Chondrocyte (in vitro differentiated cells): ENCODE measurements around the gene SYDE1. TPM values are rescaled to one million over a fixed set of nuclear protein-coding genes. Genes with fewer than 3 reads are reported as not detected.

Source experiments
- total RNA-seq: library from RNA; stranded (reverse); gene quantifications from 3 replicates; pipeline ENCODE4 v1.2.1, GENCODE V29; 2021

The SYDE1 gene
- total RNA-seq, 1 donor from 2014 or later = 98.0 TPM

Other genes with a start within 250 kb of the SYDE1 start
- gene OR7A17, start 221.3 kb upstream of the SYDE1 start, total RNA-seq = not detected in 3 replicates
- gene OR7C2, start 165.9 kb upstream of the SYDE1 start, total RNA-seq = not detected in 3 replicates
- gene SLC1A6, start 127.5 kb upstream of the SYDE1 start, total RNA-seq = not detected in 3 replicates
- not detected in 3 replicates for gene CASP14, start 57.9 kb upstream of the SYDE1 start, total RNA-seq
- not detected in 3 replicates for gene OR1I1, start 25.2 kb upstream of the SYDE1 start, total RNA-seq
- gene NOTCH3, start 93.6 kb downstream of the SYDE1 start, total RNA-seq = 78.6 to 559 TPM (median 553 TPM) in 3 replicates
- 0.15 to 0.38 TPM in 2 of 3 replicates, not detected in the other for gene EPHX3, start 125.0 kb downstream of the SYDE1 start, total RNA-seq
- 83.8 to 108 TPM (median 104 TPM) in 3 replicates for gene BRD4, start 225.1 kb downstream of the SYDE1 start, total RNA-seq